EL (cell line): Measurements from ENCODE around the gene PLXNA4.

Experiments
- DNase-seq: peaks from one replicate; pipeline ENCODE4 v3.0.0-alpha.2; 2016

The PLXNA4 gene

DNA sequence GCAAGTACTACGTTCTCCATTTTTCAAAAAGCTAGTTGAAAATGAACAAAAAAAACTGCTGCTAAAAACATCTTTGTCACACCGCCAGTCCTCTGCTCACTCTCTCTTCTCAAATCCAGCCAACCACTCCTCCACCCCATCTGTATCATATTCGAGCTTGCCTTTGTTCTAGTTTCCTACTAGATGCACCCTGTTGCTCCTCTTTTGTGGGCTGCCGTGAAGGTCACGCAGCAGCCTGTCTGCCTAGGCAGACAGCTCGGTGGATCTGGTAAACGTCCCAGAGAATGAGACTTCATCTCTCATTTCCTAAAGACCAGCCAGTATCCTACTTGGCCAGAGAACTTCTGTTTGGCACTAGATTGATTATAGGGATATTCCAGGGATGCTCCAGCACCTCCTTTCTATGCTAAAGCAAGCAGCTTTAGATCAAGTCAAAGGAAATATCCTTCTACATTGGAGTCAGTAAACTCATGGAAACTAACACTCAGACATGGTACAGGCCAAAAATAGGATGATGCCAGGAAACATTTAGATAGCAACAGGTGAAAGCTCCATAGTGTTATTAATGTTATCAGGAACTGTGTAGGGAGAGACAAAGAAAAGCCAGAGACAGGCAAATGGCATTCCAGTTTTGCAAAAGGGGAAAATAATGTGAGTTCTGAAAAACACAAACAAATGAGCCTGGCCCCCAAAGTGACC lies 8.7 kb upstream of the PLXNA4 start:
- DNase-seq, result no peak

DNA sequence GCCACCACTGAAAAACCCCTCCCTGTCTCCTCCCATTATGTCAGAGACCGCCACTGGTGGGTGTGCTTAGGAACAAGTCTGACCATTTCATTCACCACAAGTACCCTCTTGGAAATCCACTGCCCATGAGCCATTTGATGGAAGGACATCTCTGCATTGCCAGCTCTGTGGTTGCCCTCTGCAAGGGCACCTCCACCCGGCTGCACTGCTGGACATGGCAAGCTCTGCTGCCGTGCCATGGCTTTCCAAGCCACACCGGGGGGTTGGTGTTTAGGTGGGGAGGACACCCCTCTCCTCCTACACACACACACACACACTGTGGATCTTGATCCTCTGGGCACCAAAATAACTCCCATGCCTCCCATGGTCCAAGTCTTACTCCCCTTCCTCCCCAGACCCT lies 5.2 kb upstream of the PLXNA4 start:
- DNase-seq, result no peak

DNA sequence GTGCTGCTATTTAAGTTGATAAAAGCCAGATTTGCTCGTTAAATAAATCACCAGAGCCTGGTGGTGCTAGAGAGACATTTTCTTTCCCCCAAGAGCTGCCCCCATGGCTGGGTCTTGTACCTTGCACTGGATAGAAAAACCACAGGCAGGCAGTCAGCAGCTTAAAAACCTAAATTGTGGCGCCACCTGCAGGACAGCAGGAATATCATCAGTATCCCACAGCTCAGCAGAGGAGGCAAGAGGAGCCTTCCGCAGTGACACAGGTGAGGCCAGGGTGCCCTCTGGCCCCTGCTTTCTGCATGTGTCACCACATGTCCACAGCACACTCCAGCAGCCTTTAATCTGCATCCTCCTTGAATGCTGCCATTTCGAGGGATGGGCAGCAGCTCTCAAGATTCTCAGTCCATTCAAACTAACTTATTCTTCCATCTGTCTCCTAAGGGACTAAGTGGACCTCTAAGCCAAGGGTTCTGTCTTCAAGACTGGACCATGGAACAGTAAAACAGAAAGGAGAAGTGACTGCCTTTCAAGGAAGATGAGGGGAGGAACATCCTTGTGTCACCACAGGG lies 4.5 kb upstream of the PLXNA4 start:
- peak; percentile 69 for DNase-seq

GRCh38 chr7:132580277-132580676 lies 4.0 kb upstream of the PLXNA4 start:
- no peak for DNase-seq

DNA sequence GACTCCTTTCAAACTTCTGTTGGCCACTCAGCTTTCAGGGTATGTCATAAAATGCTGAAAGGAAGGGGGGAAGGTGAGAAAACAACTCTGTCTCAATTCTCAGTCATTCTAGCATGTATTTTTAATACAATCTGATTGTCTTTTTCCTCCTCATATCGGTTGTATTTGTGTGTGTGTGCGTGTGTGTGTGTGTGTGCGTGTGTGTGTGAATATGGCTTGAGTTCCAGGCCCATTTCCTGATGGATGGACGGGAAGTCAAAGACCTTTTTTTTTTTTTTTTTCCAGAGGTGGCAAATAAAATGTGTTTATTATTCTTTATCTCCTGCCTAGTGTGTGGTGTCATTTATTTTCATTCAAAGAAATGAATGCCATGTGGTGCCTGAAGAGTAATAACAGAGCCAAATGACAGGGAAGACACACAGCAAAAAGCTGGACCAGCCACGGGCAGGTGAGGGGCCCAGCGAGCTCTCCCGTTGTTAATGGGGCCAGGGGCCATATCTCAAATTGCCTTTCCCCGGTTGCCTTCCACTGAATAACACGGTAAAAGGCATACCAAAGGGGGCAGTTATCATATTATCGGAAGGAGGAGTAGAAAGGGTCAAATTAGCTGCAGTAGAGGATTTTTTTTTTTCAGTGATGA lies 3.1 kb upstream of the PLXNA4 start:
- DNase-seq, result no peak

DNA sequence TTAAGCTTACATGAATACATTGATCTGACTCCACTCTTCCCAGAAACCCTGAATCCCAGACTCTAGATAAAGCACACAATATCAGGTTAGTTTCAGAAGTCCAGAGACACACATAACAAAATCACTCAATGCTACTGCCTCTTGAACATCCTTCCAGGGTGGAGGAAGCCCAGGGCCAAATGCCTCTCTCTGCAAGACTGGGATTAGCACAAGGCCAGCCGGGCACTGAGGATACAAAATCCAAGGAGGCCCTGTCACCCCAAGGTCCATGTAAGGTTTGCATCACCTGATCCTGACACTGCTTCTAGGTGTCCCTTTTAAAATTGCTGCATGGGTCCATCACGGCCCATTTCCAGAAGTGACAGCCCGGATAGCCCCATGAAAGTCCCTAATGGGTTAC lies 2.6 kb upstream of the PLXNA4 start:
- DNase-seq, result no peak

DNA sequence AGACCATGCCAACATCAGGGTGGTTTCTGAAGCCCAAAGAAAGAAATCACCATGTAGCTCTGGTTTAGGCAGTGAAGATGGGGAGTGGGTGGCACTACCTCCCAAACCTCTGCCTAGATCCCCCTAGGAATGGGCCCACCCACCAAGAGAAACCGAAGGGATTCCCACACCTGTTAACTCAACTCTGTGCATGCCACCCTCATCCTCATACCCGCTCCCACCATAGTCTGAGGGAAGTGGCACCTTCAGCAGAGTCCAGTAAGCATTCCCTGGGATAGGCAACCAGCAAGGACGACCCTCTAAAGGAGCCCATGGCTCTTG lies 1.7 kb upstream of the PLXNA4 start:
- no peak for DNase-seq

DNA sequence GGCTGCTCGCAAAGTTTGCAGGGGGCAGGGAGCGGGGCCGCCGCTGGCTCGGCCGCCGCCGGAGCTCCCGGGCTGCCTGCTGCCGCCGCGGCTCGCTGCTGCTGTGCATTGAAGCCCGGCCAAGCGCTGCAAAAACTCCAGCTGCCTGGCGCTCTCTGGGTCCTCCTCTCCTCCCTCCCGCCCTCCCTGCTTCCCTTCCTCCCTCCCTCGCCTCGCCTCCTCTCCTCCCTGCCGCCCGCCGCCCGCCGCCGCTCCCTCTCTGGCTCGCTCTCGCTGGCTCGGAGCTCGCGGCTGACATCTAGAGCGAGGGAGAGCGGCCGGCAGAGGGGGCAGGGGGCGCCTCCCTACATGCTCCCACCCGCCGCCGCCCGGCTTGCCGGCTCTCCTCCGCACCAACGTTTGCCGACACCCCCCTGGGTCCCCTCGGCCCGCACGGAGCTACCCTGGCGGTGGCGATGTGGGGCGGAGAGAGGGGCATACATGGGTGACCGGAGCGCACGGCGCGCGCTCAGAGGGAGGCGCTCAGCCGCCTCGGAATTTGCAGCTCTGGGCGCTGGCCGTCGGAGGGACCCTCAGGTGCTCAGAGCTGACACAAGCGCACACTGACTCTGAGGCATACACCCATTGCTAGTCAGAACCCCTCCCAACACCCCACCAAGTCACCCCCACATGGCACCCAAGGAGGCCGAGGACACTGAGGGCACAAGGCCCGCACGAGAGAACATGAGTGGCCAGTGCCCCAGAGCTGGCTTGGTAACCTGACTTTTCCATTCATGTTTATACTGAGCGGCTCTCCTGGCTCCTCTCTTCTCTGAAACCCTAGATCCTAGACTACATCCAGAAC lies 1.2 kb upstream of the PLXNA4 start:
- DNase-seq, result peak; percentile 48

- no peak for DNase-seq
These were observed 433 bp upstream of the PLXNA4 start for GRCh38 chr7:132576721-132577085.

DNA sequence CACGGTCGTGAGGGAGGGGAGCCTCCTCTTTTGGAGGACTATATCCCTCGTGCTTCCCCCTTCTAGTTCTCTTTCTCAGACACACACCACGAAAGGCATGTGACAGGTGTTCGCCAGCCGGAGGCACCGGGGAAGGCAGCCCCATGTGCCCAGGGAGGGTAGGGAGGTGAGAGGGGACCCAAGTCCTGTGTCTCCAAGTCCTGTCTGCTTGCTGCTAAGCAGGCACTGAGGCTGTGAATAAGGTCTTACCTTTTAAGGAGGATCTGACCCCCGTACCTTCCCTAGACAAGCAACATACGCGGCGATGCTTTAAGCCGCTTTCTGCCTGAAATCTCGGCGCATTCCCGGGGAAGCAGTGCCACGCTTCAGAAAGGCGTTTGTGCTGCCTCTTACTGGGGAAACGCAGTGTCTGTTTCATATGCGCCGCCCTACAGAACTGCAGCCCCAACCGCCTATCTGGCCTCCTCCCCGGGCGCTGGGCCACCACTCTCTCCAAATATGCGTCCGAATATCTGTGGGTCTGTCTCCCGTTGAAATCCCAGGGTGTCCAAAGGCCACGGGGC lies 770 bp downstream of the PLXNA4 start:
- DNase-seq, result peak; percentile 47

- no peak for DNase-seq
These were observed 2.0 kb downstream of the PLXNA4 start for GRCh38 chr7:132574223-132574622.

DNA sequence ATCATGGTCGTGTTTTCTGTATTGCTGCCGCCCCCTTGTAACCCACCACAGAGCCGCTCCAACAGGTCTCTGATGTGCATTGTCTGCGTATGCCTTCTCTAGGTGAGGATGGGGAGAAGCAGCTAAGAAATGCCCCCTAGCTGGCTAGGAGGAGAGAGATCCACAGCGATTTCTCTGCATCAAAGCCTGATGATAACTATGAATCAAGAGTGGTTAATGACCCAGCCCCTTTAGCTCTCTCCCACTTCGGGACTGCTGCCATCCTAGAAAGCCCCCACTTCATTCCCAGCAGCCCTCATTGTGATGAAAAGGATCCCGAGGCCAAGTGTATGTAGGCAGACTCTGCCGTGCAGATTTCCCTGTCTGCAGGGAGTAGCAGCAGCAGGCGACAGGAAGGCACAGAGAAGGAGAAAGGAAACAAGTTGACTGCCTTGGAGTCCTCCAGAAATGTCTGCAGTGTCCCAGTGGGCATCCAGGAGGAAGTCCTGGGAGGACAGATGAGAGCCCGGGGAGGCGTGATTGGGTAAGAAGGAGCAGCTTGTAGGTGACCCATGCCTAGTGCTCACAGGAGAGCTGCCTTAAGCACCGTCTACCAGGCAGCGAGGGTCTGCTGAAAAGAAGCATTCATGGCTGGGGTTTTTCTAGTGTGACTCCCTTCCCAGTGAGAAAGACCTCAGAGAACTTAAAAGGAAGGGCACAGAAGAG lies 2.9 kb downstream of the PLXNA4 start:
- DNase-seq, result no peak

DNA sequence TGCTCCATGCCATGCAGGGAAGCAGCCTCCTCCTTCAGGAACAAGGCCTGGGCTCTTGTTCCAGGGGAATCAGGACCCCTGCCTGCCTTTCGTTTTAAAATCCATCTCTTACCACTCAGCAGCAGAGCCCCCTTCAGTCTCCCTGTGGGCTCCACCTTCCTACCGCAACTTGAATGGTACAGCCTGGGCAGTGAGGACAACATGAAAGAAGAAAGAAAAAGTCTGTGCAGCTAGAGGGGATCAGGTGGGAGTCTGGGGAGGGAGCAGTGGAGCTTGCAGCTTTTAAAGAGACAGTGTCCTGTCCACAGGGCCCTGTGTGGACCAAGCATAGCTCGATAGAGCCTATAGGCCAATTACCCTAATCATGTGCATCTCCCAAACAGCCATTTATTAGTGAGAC lies 3.7 kb downstream of the PLXNA4 start:
- no peak for DNase-seq

GRCh38 chr7:132571970-132572369 lies 4.3 kb downstream of the PLXNA4 start:
- no peak for DNase-seq

DNA sequence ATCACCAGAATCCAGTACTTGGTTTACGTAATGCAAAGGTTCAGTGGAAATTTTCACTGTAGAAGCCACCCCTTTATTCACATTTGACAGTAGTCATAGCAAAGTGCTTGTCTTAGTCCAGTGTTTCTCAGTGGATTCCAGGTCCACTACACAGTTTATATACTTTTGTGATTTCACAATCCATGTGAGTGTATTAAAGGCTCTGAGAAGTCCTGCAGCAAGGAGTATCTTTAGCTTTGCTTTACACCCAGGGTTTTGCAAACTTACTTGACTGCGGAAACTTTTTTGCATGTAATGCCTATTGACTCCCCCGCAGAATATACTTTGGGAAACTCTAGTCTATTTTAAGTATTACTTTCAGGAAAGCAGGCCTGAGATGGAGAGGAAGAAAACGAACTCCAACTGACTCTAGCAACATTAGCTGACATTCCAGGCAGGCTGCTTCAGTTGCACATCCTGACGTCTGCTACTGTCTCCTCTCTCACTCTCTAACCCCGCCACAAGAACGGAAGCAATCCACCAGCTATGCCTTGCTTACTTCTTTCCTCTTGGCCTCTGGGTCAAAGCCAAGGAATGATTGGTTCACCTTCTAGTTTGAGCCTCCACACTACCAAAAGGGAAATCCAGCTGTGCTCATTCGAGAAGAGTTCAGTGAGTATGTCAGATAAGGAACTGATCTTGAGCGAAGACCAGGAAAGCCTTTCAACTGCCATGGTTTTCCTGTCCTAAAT lies 6.2 kb downstream of the PLXNA4 start:
- no peak for DNase-seq

DNA sequence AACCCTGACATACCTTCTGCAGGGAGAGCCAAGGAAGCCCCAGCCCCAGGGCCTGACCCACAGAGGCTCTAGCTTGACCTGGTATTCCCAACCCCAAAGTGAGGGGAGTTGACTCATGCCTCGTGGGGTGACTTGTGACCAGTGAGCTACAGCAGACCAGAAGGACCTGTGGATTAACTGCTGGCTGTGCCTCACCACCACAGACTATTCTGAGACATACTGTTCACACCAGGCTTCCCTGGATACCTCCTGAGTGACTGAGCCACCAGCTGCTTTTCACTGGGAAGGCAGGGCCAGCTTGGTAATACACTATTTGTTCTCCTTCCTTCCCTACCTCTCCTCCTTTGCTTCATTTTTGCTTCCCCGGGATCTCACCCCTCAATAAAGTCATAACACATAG lies 7.3 kb downstream of the PLXNA4 start:
- DNase-seq, result no peak

DNA sequence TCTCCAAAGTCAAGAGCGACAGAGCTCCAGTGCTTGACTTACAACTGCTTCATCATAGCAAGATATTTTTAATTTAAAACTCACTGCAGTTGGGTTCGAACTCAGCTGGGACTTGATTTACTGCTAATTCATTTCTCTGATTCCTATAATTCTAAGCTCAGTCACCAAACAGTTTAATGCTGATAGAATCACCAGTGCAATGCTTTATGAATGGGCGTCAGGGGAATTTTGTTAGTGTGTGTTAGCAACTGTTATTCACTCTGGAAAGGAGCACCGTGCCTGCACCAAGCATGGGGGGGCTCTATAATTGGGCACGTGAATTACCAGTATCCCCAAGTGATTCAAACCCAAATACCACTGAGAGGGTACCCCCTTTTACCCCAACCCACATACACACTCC lies 10.4 kb downstream of the PLXNA4 start:
- no peak for DNase-seq

- no peak for DNase-seq
These were observed 10.8 kb downstream of the PLXNA4 start for GRCh38 chr7:132565441-132565840.

GRCh38 chr7:132564849-132565248 lies 11.4 kb downstream of the PLXNA4 start:
- DNase-seq, result no peak

DNA sequence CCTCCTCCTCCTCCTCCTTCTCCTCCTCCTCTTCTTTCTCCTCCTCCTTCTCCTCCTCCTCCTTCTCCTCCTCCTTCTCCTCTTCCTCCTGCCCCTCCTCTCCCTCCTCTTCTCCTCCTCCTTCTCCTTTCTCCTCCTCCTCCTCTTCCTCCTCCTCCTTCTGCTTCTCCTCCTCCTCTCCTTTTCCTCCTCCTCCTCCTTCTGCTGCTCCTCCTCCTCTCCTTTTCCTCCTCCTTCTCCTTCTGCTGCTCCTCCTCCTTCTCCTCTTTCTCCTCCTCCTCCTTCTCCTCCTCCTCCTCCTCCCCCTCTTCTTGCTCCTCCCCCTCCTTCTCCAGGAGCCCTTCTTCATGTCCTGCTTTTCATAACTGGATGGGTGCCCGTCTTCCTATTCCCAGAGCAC lies 12.2 kb downstream of the PLXNA4 start:
- DNase-seq, result no peak

DNA sequence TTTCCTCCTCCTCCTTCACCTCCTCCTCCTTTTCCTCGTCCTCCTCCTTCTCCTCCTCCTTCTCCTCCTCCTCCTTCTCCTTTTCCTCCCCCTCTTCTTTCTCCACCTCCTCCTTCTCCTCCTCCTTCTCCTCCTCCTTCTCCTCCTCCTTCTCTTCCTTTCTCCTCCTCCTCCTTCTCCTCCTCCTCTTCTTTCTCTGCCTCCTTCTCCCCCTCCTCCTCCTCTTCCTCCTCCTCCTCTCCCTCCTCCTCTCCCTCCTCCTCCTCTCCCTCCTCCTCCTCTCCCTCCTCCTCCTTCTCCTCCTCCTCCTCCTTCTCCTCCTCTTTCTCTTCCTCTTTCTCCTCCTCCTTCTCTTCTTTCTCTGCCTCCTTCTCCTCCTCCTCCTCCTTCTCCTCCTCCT lies 13.6 kb downstream of the PLXNA4 start:
- DNase-seq, result no peak

DNA sequence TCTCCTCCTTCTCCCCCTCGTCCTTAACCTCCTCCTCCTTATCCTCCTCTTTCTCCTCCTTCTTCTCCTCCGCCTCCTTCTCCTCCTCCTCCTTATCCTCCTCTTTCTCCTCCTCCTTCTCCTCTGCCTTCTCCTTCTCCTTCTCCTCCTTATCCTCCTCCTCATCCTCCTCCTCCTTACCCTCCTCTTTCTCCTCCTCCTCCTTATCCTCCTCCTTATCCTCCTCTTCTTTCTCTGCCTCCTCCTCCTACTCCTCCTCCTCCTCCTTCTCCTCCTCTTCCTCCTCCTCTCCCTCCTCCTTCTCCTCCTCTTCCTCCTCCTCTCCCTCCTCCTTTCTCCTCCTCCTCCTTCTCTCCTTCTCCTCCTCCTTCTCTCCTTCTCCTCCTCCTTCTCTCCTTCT lies 14.5 kb downstream of the PLXNA4 start:
- no peak for DNase-seq
